PFSK-1 (cell line): ENCODE measurements around the gene CLCN1.

Experiments used
- FOXP2 ChIP-seq: optimal IDR thresholded peaks from 2 replicates; pipeline ENCODE3; 2011; ENCODE audit warnings: borderline replicate concordance, control low read depth, inconsistent platforms; ENCODE audit not compliant: insufficient read depth; ENCODE audit errors: extremely low read length, extremely low read depth
- POLR2AphosphoS5 ChIP-seq: IDR thresholded peaks from 2 replicates; pipeline ENCODE4 v1.6.1; 2012; ENCODE audit warnings: low read depth, mild to moderate bottlenecking, control low read depth, low read length, moderate library complexity

DNA sequence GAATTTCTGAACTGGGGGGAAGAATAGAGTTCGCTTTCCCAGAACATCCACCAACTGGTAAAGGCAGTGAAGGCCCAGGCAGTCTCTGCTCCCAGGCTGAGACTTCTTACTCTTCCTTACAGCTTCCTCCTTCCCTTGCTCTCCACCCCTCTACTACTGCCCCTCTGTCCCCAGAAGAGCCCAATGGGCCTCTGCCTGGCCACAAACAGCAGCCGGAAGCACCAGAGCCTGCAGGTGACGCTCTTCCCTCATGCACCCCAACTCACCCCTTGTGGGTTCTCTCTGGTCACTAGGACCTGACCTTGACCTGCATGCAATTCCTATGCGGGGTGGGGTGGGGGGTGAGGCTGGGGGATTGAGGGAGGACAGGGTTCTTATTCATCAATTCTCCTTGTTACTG lies 30.1 kb downstream of the CLCN1 start:
- no peak for TF ChIP-seq FOXP2
- TF ChIP-seq POLR2AphosphoS5 = no peak
